Bronchial epithelial cell (primary cell): ENCODE measurements around the gene TNS4. TPM values are rescaled to one million over a fixed set of nuclear protein-coding genes. Genes with fewer than 3 reads are reported as not detected.

Source experiments
- DNase-seq: peaks from one replicate; pipeline ENCODE4 v3.0.0-alpha.2; 2010; ENCODE audit warnings: low read depth
- FAIRE-seq: peaks from 2 replicates; lab custom pipeline; 2011; peaks lifted over from hg19 to GRCh38; lab: Jason Lieb, UNC
- H3K27me3 ChIP-seq: 2 replicates; pipeline ENCODE4 v1.5.1; 2011; ENCODE audit warnings: low read length; ENCODE audit not compliant: control insufficient read depth, insufficient read depth
- H3K36me3 ChIP-seq: 2 replicates; pipeline ENCODE4 v1.5.1; 2011; ENCODE audit warnings: low read length; ENCODE audit not compliant: control insufficient read depth, insufficient read depth
- H3K4me3 ChIP-seq: 2 replicates; pipeline ENCODE4 v1.5.1; 2011; ENCODE audit warnings: mild to moderate bottlenecking, low read depth, low read length, control low read depth
- CTCF ChIP-seq: IDR thresholded peaks from 2 replicates; pipeline ENCODE4 v1.5.1; 2011; ENCODE audit warnings: mild to moderate bottlenecking, moderate library complexity, low read length, control low read depth, inconsistent platforms; ENCODE audit not compliant: insufficient read depth, severe bottlenecking
- total RNA-seq: library from RNA; depleted of rRNA; stranded (reverse); fragments of >200 nt; gene quantifications from 2 replicates; pipeline ENCODE4 v1.2.1, GENCODE V29; 2014

TNS4 gene
- total RNA-seq, 1 donor from 2014 or later = 27.1 TPM

- DNase-seq (no peak), FAIRE-seq (no peak)
- TF ChIP-seq CTCF = no peak
- H3K4me3 ChIP-seq = no peak overlapping the region
- no peaks in the 10 kb centered on the region for H3K36me3 ChIP-seq
- H3K27me3 ChIP-seq = peaks cover 3% of the 10 kb centered on the region
These were observed 64.2 kb downstream of the TNS4 start for GRCh38 chr17:40437095-40437732.

GRCh38 chr17:40436636-40437035 is 64.8 kb downstream of the TNS4 start:
- H3K27me3 ChIP-seq = peaks cover 3% of the 10 kb centered on the region
- no peak overlapping the region for H3K4me3 ChIP-seq
- DNase-seq (no peak), FAIRE-seq (no peak)
- no peaks in the 10 kb centered on the region for H3K36me3 ChIP-seq
- TF ChIP-seq CTCF = no peak

GRCh38 chr17:40433551-40434415 is 67.6 kb downstream of the TNS4 start:
- no peaks in the 10 kb centered on the region for H3K36me3 ChIP-seq
- peak; percentile 72 for FAIRE-seq
- H3K4me3 ChIP-seq = no peak overlapping the region
- DNase-seq = no peak
- TF ChIP-seq CTCF = peak; percentile 77
- H3K27me3 ChIP-seq = peaks cover 2% of the 10 kb centered on the region

GRCh38 chr17:40432864-40433528 is 68.4 kb downstream of the TNS4 start:
- no peak overlapping the region for H3K4me3 ChIP-seq
- peaks cover 2% of the 10 kb centered on the region for H3K27me3 ChIP-seq
- DNase-seq = no peak
- H3K36me3 ChIP-seq = no peaks in the 10 kb centered on the region
- TF ChIP-seq CTCF = no peak
- no peak for FAIRE-seq

- Histone ChIP-seq H3K4me3 (no peak overlapping the region), H3K27me3 (peaks cover under 1% of the 10 kb centered on the region), H3K36me3 (no peaks in the 10 kb centered on the region)
- no peak for TF ChIP-seq CTCF
- DNase-seq = no peak
- FAIRE-seq = no peak
These were observed 70.2 kb downstream of the TNS4 start for GRCh38 chr17:40431231-40431602.
